HG02571 (cell line): ENCODE results near the gene PTPRCAP.
"Not testable (repeated sequence)": the region's sequence is repeated elsewhere in the genome, so short reads cannot be mapped to it uniquely, and the experiment has no call there.

Experiments used
- ATAC-seq: cut with Tn5 transposase; IDR thresholded peaks from one replicate; pipeline ENCODE4 v1.9.1; 2021; ENCODE audit warnings: mild to moderate bottlenecking, moderate library complexity; ENCODE audit not compliant: unreplicated experiment

The PTPRCAP gene, protein sequence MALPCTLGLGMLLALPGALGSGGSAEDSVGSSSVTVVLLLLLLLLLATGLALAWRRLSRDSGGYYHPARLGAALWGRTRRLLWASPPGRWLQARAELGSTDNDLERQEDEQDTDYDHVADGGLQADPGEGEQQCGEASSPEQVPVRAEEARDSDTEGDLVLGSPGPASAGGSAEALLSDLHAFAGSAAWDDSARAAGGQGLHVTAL

GRCh38 chr11:67437082-67437808, at the start of gene PTPRCAP:
PTPRCAP (minus strand) TSS chr11:67437682; CDS start chr11:67437619, 63 bp downstream.
- ATAC-seq, result no peak

DNA sequence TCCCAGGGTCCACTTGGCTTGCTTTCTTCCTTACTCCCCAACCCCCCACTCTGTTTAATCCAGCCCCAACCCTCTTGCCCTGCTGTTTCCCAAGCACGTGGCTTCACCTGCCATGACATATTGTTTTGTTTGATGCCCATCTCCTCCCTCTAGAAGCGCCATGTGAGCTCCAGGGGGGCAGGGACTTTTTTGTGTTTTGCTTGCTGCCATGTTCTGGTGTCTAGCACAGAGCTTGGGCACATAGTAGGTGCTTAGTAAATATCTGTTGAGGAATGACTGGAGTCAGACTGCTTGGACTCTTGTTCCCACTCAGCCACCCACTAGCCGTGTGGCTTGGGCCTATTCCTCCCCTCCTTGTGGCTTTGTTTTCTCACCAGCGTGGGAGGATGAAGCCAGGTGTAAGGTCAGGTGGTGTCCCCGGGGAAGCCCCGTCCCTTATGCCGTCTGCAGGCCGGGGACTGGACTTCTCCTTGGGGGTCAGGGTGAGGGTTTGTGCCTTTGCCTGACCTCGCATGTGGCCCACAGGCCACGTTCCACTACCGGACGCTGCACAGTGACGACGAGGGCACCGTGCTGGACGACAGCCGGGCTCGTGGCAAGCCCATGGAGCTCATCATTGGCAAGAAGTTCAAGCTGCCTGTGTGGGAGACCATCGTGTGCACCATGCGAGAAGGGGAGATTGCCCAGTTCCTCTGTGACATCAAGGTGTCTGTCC, 49.2 kb upstream of the PTPRCAP start:
- ATAC-seq, result peak; percentile 33

- ATAC-seq, result not testable (repeated sequence)
Observed at GRCh38 chr11:67485873-67486361, 48.4 kb upstream of the PTPRCAP start.

GRCh38 chr11:67484847-67485311, 47.4 kb upstream of the PTPRCAP start:
- no peak for ATAC-seq

DNA sequence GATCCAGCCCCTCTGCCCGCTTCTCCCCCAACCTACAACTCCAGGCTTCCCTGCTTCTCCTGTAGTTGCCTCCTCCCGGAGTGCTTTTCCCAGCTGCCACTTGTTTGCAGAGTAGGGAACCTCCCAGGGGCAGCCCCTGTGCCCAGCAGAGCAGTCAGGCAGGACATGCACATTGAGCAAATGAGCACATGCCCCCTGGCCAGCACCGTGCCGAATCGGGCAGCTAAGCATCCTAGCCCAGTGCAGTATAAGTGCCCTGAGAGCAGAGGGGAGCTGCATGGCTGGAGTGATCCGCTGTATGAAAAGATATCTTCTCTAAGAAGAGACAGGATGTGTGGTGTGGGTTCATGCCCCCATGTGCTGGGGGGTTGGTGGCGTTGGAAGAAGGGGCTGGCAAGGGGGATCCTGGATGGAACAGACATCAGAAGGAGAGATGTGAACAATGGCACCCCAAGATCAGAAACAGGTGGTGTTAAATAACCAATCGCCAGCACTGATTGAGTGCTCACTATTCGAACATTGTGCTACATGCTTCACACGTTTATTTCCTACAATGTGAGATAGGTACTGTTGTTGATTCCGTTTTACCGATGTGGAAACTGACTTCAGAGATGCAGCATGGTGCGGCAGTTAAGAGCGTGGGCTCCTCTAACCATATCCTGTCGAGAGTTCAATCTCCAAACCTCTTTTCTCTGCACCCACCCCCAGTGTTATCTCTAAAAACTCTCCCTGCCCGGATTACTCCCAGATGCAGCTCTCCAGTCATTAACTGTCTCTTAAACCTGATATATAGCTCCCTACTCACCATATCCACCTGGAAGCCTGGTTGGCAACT, 46.6 kb upstream of the PTPRCAP start:
- no peak for ATAC-seq

DNA sequence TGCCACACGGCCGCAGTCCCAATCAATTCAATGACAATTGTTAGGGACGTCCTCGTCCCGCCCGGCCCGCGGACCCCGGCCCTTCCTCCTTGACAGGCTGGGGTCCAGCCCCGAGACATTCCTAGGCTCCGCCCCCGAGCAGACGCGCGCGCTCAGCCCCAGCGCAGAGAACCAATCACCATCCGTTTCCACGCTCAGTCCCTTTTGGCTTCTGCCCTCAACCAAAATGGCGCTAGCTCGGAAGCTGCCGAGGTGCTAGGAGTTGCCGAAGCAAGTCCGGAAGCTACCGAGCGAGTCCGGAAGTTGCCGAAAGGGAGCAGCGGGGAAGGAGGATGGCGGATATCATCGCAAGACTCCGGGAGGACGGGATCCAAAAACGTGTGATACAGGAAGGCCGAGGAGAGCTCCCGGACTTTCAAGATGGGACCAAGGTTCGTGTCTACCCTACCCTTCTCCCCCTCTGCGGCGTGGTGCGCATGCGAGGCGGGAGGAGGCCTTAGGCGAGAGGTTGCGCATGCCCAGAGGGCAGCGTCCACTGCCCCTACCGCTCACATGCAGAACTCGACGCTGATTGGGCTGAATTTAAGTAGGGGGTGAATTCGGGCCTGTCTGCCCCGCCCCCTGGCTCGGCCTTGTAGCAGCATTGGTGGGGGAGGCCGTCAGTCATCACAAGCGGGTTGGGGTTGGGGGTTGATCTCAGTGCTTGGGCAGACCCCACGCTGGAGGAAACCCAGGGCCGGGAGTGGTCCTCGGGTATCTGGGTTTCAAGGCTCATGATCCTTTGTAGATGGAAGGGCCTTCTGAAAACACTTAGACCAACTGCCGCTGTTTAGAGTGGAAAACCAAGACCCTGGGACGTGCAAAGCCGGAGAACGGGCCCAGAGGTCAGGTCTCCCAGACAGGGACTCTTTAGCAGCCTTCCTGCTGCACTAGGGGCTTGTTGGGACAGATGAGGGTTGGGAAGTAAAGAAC, 45.6 kb upstream of the PTPRCAP start, which contains the start of gene AIP:
Gene AIP, plus strand, starts transcription at position 200 of the 972 bp plus-strand sequence. Its CDS starts 133 bp downstream, at position 333.
- ATAC-seq, result peak; percentile 57

DNA sequence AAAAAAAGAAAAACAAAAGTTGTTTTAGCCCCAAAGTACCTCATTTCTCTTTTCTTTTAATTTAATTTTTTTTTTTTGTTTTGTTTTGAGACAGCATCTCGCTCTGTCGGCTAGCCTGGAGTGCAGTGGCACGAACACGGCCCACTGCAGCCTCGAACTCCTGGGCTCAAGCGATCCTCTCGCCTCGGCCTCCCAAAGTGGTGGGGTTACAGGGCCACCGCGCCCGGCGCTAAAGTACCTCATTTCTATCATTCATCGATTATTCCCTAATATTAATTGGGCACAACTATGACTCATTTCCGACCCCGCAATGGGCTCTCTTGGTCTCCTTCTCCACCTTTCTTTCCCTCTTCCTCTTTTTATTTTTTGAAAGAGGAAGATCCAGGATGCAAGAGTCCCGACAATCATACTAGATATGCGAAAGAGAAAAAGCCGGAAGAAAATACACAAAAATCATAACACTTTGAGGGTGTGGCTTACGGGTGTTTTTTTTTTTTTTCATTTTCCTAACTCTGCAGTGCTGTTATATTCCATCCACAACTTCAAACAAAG, 44.9 kb upstream of the PTPRCAP start:
- no peak for ATAC-seq

DNA sequence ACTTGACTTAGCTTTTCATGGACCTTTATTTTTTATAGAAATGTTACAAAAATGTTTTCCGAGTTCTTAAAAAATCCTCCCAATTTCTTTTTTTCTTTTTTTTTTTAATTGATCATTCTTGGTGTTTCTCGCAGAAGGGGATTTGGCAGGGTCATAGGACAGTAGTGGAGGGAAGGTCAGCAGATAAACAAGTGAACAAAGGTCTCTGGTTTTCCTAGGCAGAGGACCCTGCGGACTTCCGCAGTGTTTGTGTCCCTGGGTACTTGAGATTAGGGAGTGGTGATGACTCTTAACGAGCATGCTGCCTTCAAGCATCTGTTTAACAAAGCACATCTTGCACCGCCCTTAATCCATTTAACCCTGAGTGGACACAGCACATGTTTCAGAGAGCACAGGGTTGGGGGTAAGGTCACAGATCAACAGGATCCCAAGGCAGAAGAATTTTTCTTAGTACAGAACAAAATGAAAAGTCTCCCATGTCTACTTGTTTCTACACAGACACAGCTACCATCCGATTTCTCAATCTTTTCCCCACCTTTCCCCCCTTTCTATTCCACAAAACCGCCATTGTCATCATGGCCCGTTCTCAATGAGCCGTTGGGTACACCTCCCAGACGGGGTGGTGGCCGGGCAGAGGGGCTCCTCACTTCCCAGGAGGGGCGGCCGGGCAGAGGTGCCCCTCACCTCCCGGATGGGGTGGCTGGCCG, 40.0 kb upstream of the PTPRCAP start:
- not testable (repeated sequence) for ATAC-seq

DNA sequence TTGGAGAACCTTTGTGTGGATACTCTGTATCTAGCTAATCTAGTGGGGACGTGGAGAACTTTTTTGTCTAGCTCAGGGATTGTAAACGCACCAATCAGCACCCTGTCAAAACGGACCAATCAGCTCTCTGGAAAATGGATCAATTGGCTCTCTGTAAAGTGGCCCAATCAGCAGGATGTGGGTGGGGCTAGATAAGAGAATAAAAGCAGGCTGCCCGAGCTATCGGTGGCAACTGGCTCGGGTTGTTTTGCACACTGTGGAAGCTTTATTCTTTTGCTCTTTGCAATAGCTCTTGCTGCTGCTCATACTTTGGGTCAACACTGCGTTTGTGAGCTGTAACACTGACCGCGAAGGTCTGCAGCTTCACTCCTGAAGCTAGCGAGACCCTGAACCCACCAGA, 39.2 kb upstream of the PTPRCAP start:
- not testable (repeated sequence) for ATAC-seq

DNA sequence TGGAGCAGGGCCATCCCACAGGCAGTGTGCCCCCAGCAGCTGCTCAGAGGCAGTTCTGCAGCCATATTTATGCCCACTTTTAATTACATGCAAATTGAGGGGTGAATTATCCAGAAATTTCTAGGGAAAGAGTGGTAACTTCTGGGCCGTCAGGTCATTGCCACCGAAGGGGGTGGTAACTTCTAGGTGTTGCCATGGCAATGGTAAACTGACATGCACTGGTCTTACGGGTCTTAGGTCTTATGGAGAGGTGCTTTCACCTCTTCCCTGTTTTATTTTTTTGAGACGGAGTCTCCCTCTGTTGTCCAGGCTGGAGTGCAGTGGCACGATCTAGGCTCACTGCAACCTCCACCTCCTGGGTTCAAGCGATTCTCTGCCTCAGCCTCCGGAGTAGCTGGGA, 35.4 kb upstream of the PTPRCAP start:
- no peak for ATAC-seq

GRCh38 chr11:67470337-67471002, 33.0 kb upstream of the PTPRCAP start:
- no peak for ATAC-seq

DNA sequence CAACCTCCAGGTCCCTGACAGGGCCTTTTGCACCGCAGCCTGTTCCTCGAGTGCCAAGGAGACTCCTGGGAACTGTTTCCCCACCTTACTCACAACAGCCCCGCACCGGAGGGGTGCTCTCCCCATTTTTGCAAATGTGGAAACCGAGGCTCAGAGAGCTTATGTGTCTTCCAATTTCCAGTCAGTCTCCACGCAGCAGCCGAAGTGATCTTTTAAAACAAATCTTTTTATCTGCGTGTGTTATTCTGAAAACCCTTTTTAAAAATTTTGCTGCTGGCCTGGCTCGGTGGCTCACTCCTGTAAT, 32.0 kb upstream of the PTPRCAP start:
- no peak for ATAC-seq

GRCh38 chr11:67468759-67469507, 31.5 kb upstream of the PTPRCAP start, which contains the start of gene TMEM134:
TMEM134 (minus strand) TSS chr11:67469251; CDS start chr11:67469192, 59 bp downstream.
- ATAC-seq, result peak; percentile 69

- no peak for ATAC-seq
Observed at GRCh38 chr11:67468456-67468758, 30.9 kb upstream of the PTPRCAP start.

- no peak for ATAC-seq
Observed at GRCh38 chr11:67468056-67468455, 30.6 kb upstream of the PTPRCAP start.

DNA sequence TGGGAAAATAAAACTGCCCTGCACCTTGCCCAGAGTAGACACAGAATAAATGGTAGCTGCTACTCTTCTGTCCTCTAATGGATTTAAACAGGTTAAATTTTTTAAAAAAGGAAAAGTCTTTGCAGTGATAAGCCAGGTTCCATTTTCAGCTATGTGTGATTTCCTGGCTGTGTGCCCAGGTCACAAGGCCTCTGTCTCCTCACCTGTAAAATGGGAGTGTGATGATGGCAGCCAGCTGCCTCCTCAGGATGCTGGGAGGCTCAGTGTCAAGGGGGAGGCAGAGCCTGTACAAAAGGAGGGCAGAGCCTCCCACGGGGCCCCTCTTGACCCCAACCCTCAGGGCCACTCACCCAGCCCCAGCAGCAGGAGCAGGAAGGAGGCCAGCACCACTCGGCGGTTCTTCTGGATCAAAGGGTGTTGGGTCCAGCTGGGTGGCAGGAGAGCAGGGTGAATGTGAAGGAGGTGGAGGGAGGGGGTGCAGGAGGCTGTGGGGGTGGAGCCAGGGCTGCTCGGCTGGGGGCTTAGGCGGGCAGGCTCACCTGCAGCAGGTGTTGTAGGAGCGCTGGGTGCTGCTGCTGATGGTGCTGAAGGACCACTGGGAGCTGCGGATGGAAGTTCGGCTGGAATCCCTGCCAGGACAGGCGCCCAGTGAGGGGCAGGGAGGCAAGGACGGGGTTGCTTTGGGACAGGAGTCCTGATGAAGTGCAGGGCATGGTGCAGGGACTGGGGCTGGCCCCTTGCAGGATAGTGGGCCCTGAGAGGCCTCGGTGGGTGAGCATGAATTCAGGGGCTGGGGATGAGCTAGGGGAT, 29.7 kb upstream of the PTPRCAP start:
- no peak for ATAC-seq

GRCh38 chr11:67466367-67466766, 28.9 kb upstream of the PTPRCAP start:
- no peak for ATAC-seq
